SIG-M5 treated with dmso at 0.1 percent for 504 hours (cell line): ENCODE measurements around the gene KLC3.

Source experiments
- DNase-seq: peaks from one replicate; lab custom pipeline; 2025; ENCODE audit not compliant: unreplicated experiment; lab: John Stamatoyannopoulos, UW

Gene KLC3

DNA sequence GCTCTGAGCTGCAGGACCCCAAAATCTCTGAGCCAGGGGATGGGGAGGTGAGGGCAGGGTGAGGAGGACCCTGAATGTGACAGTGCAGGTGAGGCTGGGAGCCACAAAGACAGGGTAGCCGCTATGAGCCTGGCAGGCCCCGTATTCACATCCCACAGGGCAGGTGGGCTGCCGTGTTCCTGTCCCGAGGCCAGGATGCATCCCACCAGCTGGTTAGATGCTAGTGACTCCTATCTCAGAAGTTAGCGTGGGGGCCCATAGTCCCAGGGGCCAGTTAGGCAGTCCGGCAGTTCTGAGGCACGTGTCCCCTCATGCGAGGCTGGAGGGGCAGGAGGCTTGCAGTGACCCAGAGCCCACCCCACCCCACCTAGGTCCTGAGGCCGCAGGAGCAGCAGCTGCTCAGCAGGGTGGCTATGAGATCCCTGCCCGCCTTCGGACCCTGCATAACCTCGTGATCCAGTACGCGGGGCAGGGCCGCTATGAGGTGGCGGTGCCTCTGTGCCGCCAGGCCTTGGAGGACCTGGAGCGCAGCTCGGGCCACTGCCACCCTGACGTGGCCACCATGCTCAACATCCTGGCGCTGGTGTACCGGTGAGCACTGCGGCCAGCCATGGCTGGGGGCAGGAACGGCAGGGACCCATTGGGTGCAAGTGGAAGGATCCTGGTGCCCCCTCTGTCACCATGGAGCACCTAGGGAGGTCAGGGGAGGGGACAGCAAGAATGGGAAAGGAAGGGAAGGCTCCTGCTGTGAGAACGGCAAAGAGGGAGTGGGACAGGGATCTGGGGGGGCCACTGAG, 7.2 kb downstream of the KLC3 start:
- DNase-seq: no peak

DNA sequence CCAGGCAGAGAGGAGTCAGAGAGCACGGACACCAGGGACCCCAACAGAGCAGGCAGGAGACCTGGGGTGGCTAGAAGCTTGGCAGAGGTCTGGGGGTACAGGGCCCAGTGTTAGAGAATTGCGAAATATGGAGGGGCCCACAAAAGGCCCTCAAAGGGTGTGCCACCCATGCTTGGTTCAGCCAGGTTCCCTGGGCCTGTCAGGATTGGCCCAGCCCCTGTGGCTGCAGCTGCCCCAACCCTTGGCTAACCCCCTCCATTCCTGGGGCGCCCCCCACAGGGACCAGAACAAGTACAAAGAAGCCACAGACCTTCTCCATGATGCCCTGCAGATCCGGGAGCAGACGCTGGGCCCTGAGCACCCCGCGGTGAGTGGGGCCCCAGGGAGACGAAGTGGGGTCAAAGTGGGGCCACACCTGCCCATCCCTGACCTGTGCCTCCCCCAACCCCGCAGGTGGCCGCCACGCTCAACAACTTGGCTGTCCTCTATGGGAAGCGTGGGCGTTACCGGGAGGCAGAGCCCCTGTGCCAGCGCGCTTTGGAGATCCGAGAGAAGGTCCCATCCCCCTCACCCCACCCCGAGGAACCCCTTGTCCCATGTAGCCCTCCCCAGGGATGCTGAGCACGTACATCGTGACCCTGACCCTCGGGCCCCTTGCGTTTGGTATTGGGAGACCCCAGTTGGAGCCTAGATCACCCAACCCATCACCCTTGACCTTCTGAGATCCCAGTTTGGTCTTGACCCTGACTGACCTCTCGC, 8.0 kb downstream of the KLC3 start:
- no peak for DNase-seq

DNA sequence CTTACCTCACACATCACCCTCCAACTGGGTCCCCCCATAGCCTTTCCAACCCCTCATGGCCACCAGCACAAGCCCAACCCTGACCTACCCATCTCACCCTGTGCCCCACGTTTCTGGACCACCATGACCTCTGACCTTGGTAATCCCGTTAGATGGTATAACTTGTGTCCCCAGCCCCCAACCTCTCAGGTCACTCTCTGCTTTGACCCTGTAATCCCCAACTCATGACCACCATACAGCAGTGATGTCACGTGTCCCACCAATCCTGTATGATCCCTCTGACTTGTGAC, 8.5 kb downstream of the KLC3 start:
- DNase-seq: no peak

DNA sequence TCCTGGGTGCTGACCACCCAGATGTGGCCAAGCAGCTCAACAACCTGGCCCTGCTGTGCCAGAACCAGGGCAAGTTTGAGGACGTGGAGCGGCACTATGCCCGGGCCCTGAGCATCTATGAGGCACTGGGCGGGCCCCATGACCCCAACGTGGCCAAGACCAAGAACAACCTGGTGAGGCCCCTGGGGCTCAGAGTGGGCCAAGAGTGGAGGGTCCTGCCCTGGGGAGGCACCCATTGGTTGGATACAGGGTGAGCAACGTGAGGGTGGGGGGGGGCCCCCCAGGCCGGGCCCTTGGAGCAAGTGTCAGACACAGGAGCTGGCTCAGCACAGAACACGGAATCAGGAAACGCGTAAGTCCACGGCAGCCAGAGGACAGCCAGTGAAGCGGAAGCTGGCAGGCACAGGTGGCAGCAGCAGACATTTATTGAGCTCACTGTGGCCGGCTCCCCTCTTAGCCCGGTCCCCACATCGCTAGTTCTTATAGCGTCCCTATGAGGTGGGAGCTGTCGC, 8.9 kb downstream of the KLC3 start:
- DNase-seq: no peak

DNA sequence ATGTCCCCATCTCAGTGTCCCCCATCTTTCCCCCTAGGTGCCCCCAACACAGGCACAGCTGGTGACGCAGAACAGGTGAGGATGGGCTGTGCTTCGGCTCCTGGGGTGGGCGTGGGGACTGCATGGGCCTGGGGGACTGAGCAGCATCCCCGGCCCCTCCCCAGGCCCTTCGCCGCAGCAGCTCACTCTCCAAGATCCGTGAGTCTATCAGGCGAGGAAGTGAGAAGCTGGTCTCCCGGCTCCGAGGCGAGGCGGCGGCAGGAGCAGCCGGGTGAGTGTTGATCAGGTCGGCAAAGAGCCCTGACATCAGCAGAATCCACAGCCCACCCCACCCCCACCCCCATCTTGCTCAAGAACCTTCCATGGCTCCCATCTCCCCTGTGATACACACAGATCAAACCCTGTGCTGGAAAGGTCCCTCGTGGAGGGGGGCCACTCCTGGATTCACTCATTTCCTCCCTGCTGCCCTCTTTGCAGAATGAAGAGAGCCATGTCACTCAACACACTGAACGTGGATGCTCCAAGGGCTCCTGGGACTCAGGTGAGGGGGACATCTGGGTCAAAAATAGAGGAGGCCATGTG, 10.0 kb downstream of the KLC3 start:
- DNase-seq: no peak

DNA sequence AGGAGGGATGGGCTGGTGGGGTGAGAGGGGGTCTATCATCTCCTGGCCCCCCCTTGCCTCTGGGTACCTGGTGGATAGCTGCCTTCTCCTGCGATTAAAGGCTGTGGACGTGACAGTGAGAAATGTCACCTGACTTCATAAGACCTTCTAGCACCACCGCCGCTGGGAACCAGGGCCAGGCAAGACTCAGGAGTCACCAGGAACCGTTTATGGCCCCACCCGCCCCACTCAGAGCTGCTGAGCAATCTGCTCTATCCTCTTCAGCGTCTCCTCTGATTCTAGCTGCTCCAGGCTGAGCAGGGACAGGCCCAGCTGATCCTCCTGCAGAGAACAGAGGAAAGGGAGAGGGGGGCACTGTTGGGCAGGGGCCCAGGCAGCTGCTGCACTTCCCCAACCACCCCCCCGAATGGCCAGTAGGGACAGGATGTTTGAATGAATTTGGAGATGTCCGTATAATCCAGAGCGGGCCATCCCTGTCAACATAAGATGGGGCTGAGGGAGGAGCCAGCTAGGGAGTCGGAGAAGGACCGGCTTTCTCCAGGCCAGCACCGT, 10.9 kb downstream of the KLC3 start:
- DNase-seq: no peak

- DNase-seq: no peak
These were observed 11.5 kb downstream of the KLC3 start for GRCh38 chr19:45352062-45352461.

GRCh38 chr19:45352471-45352870, 11.9 kb downstream of the KLC3 start:
- no peak for DNase-seq

DNA sequence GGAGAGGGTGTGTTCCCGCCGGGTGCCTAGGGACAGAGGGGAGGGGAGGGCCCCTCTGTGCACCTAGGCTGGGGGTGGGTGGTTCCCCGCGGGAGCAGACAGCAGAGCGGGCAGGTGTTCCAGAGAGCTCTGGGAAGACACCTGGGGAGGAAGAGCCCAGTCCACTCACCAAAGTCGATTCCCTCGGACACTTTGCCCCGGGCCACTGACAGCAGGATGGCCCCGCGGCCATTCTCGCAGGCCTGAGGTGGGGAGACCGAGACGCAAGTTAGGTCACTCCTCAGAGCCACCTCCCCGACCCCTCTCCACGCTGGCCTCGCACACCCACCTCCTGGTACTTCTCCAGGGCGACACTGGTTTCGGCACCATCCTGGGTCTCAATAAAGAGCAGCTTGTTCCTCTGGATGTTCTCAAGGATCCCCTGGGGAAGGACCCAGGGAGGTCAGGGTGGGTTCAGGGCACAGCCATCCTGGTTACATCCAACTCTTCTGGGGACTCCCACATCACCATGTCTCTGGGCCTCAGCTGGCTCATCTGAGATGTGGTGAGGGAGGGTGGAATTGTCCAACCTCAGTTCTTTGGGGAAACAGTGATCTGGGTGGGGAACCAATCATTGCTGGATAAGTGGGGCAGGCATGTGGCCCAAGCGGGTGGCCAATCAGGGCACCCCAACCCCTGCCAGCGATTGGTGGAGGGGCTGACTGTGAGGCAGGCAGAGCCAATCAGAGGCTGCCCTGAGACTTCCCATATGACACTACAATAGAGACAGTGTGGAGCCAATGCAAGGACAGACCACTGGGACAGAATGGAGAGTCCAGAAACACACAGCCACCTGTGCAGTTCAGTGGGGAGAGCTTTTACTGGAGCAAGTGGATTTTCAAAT, 12.6 kb downstream of the KLC3 start:
- no peak for DNase-seq

GRCh38 chr19:45354241-45354842, 13.8 kb downstream of the KLC3 start:
- DNase-seq: no peak

- DNase-seq: no peak
These were observed 14.9 kb downstream of the KLC3 start for GRCh38 chr19:45355402-45355801.

GRCh38 chr19:45355910-45356309, 15.4 kb downstream of the KLC3 start:
- no peak for DNase-seq

- DNase-seq: no peak
These were observed 16.4 kb downstream of the KLC3 start for GRCh38 chr19:45356760-45357444.

- DNase-seq: no peak
These were observed 16.9 kb downstream of the KLC3 start for GRCh38 chr19:45357445-45357783.

GRCh38 chr19:45358213-45358792, 17.8 kb downstream of the KLC3 start:
- no peak for DNase-seq

DNA sequence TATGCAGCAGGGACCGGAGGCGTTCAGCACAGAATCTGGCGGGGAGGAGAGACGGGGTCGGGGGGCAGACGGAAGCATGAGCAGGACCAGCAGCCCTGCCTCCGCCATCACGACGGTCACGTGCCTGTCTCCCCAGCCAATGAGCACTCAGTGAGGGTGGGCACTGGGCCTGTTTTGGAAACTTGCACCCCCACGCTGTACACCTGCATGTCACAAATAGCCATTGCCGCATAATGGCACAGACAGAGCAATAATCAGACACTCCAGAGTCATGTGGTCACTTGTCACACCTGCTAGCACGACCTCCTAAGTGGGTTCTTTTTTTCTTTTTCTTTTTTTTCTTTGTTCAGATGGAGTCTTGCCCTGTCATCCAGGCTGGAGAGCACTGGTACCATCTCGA, 21.1 kb downstream of the KLC3 start:
- no peak for DNase-seq

DNA sequence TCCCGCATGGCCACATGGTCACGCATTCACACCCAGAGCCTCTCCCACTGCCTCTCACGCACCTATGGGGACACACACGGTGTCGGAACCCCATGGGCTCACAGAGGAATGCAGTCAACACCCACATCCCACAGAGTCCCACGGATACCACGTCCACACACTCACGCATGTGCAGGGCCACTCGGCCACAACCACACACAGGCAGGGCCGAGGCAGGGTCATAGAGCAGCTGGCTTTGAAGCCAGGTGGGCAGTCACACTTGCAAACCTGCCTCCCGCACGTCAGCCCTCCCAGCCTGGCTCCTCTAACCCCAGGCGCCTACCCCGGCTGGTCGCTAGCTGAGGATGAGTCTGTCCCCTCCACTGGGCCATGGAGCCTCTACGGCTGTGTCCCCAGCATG, 21.7 kb downstream of the KLC3 start:
- no peak for DNase-seq

DNA sequence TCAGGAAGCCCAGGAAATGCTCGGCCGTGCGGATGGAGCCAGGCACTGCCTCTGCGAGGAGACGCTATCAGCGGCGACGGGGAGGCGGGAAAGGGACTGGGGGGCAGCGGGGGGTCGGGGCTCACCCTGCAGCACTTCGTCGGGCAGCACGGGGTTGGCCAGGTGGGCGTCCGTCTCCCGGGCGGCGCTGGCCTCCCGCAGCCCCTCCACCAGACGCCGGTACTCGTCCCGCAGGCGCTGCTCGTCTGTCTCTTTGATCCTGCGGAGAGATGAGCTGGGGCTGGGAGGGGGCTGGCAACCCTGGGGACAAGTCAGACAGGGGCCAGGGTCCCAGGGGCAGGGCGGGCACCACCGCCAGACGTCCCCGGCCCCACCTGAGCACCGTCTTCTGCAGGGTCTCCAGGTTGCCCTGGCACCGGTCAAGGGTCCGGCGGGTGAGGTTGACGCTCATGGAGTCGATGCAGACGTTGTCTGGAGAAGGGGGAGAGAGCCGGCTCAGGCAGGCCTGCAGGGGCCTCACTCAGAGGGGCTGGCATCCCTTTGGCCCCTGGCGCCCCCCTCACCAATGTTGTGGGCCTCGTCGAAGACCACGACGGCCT, 23.4 kb downstream of the KLC3 start:
- no peak for DNase-seq

- DNase-seq: no peak
These were observed 24.1 kb downstream of the KLC3 start for GRCh38 chr19:45364696-45365095.
